KOPT-K1 (cell line): Measurements from ENCODE around the gene ZSCAN2.
"Not testable (repeated sequence)": the region's sequence is repeated elsewhere in the genome, so short reads cannot be mapped to it uniquely, and the experiment has no call there.

Experiments
- H3K27ac ChIP-seq: fragments of 200-600 bp; sonication (generic); 2 replicates; pipeline ENCODE4 v1.5.1; 2016; ENCODE audit warnings: antibody characterized with exemption, mild to moderate bottlenecking, low read depth, low read length; ENCODE audit not compliant: poor library complexity, severe bottlenecking
- H3K36me3 ChIP-seq: fragments of 200-600 bp; sonication (generic); 2 replicates; pipeline ENCODE4 v1.5.1; 2017; ENCODE audit warnings: antibody characterized with exemption, mild to moderate bottlenecking, low read length, moderate library complexity; ENCODE audit not compliant: insufficient read depth
- H3K9me3 ChIP-seq: fragments of 200-600 bp; sonication (generic); 2 replicates; pipeline ENCODE4 v1.5.1; 2017; ENCODE audit warnings: antibody characterized with exemption, low read length, mild to moderate bottlenecking; ENCODE audit not compliant: insufficient read depth, poor library complexity, severe bottlenecking

Gene ZSCAN2

GRCh38 chr15:84608707-84609284 is 8.0 kb downstream of the ZSCAN2 start:
- Histone ChIP-seq H3K9me3 (no peaks in the 10 kb centered on the region), H3K27ac (no peak overlapping the region), H3K36me3 (peaks cover 66% of the 10 kb centered on the region)

- peaks cover 61% of the 10 kb centered on the region for H3K36me3 ChIP-seq
- no peaks in the 10 kb centered on the region for H3K9me3 ChIP-seq
- no peak overlapping the region for H3K27ac ChIP-seq
Observed at GRCh38 chr15:84609818-84610525, 9.2 kb downstream of the ZSCAN2 start.

- H3K27ac ChIP-seq = no peak overlapping the region
- no peaks in the 10 kb centered on the region for H3K9me3 ChIP-seq
- H3K36me3 ChIP-seq = peaks cover 50% of the 10 kb centered on the region
Observed at GRCh38 chr15:84611631-84612030, 10.8 kb downstream of the ZSCAN2 start.

- Histone ChIP-seq H3K9me3 (peaks cover 28% of the 10 kb centered on the region), H3K36me3 (peaks cover 34% of the 10 kb centered on the region), H3K27ac (no peak overlapping the region)
Observed at GRCh38 chr15:84616235-84616634, 15.4 kb downstream of the ZSCAN2 start.

GRCh38 chr15:84620626-84621025 is 19.8 kb downstream of the ZSCAN2 start:
- H3K36me3 ChIP-seq = peaks cover 39% of the 10 kb centered on the region
- no peak overlapping the region for H3K27ac ChIP-seq
- peaks cover 44% of the 10 kb centered on the region for H3K9me3 ChIP-seq

- Histone ChIP-seq H3K27ac (no peak overlapping the region), H3K9me3 (peaks cover 44% of the 10 kb centered on the region), H3K36me3 (peaks cover 39% of the 10 kb centered on the region)
Observed at GRCh38 chr15:84621358-84621979, 20.7 kb downstream of the ZSCAN2 start.

- Histone ChIP-seq H3K9me3 (peaks cover 34% of the 10 kb centered on the region), H3K27ac (no peak overlapping the region), H3K36me3 (peaks cover 39% of the 10 kb centered on the region)
Observed at GRCh38 chr15:84624359-84624758, 23.6 kb downstream of the ZSCAN2 start.

GRCh38 chr15:84625123-84625522 is 24.3 kb downstream of the ZSCAN2 start:
- Histone ChIP-seq H3K27ac (no peak overlapping the region), H3K36me3 (peaks cover 32% of the 10 kb centered on the region), H3K9me3 (peaks cover 27% of the 10 kb centered on the region)

GRCh38 chr15:84629033-84629432 is 28.2 kb downstream of the ZSCAN2 start:
- no peak overlapping the region for H3K27ac ChIP-seq
- no peaks in the 10 kb centered on the region for H3K9me3 ChIP-seq
- no peaks in the 10 kb centered on the region; the same call in 1 of the 2 replicates for H3K36me3 ChIP-seq

- Histone ChIP-seq H3K36me3 (peaks cover 18% of the 10 kb centered on the region), H3K9me3 (no peaks in the 10 kb centered on the region), H3K27ac (peak overlapping the region; percentile 77)
Observed at GRCh38 chr15:84631706-84632272, 31.0 kb downstream of the ZSCAN2 start.

- H3K27ac ChIP-seq = no peak overlapping the region
- no peaks in the 10 kb centered on the region for H3K9me3 ChIP-seq
- H3K36me3 ChIP-seq = peaks cover 29% of the 10 kb centered on the region
Observed at GRCh38 chr15:84633311-84634227, 32.8 kb downstream of the ZSCAN2 start.

GRCh38 chr15:84634228-84634837 is 33.5 kb downstream of the ZSCAN2 start:
- Histone ChIP-seq H3K27ac (no peak overlapping the region), H3K36me3 (peaks cover 37% of the 10 kb centered on the region), H3K9me3 (no peaks in the 10 kb centered on the region)

GRCh38 chr15:84638103-84638502 is 37.3 kb downstream of the ZSCAN2 start:
- Histone ChIP-seq H3K27ac (no peak overlapping the region), H3K9me3 (no peaks in the 10 kb centered on the region), H3K36me3 (peaks cover 75% of the 10 kb centered on the region)

- not testable (repeated sequence) for H3K27ac ChIP-seq, H3K9me3 ChIP-seq
- peaks cover 95% of the 10 kb centered on the region for H3K36me3 ChIP-seq
Observed at GRCh38 chr15:84641871-84642270, 41.1 kb downstream of the ZSCAN2 start.
